HL-60 (cell line): Measurements from ENCODE around the gene C6orf163.
"Not testable (repeated sequence)": the region's sequence is repeated elsewhere in the genome, so short reads cannot be mapped to it uniquely, and the experiment has no call there.

Experiments used
- DNase-seq, 2 experiments: peaks; one replicate each; pipeline ENCODE4 v3.0.0-alpha.2; 2010 to 2020; ENCODE audit warnings: low read depth in 1 of 2, low spot score in 1 of 2
- H3K27ac ChIP-seq: fragments of 250-450 bp; sonication (Bioruptor Pico); replicated peaks from 2 replicates; pipeline ENCODE4 v1.5.1; 2020; ENCODE audit warnings: mild to moderate bottlenecking, moderate library complexity
- H3K27me3 ChIP-seq: fragments of 250-450 bp; sonication (Bioruptor Pico); 2 replicates; pipeline ENCODE4 v1.5.1; 2021; ENCODE audit warnings: mild to moderate bottlenecking, moderate library complexity; ENCODE audit not compliant: insufficient read depth, poor library complexity, severe bottlenecking
- H3K4me3 ChIP-seq: replicated peaks from 2 replicates; pipeline ENCODE4 v1.5.1; 2011; ENCODE audit warnings: mild to moderate bottlenecking, control low read depth, low read length; ENCODE audit not compliant: insufficient read depth
- CTCF ChIP-seq: IDR thresholded peaks from one replicate; pipeline ENCODE4 v1.5.1; 2011; ENCODE audit warnings: low read length, control low read depth, inconsistent platforms; ENCODE audit not compliant: insufficient read depth
- GABPA ChIP-seq: IDR thresholded peaks from 2 replicates; pipeline ENCODE4 v1.6.1; 2012; ENCODE audit warnings: low read depth
- POLR2AphosphoS5 ChIP-seq: IDR thresholded peaks from 2 replicates; pipeline ENCODE4 v1.6.1; 2012; ENCODE audit warnings: low read depth
- REST ChIP-seq: IDR thresholded peaks from 2 replicates; pipeline ENCODE4 v1.6.1; 2012; ENCODE audit warnings: low read depth; ENCODE audit not compliant: insufficient replicate concordance
- SPI1 ChIP-seq: IDR thresholded peaks from 2 replicates; pipeline ENCODE4 v1.6.1; 2012; ENCODE audit warnings: low read depth, mild to moderate bottlenecking, borderline replicate concordance
- long read RNA-seq: library from polyadenylated mRNA; unstranded; transcript quantifications from one replicate; pipeline ENCODE4 v2.0.0, GENCODE V29; 2020

Gene C6orf163
- long read RNA-seq, partial matches to known transcripts, result 0 of 1 reads
- long read RNA-seq, other reads (novel, unspliced or antisense), result 1 of 1 reads

- TF ChIP-seq GABPA (no peak), REST (no peak), POLR2AphosphoS5 (no peak), SPI1 (no peak), CTCF (no peak)
Measured at GRCh38 chr6:87344731-87345130, at the start of gene C6orf163. Gene C6orf163, plus strand, starts transcription at chr6:87344813. Its CDS starts 287 bp downstream, at chr6:87345100.

GRCh38 chr6:87297119-87297518, 47.5 kb upstream of the C6orf163 start:
- no peak for DNase-seq
- no peaks in the 10 kb centered on the region for H3K27me3 ChIP-seq
- TF ChIP-seq GABPA (no peak), REST (no peak), SPI1 (no peak), POLR2AphosphoS5 (no peak), CTCF (no peak)
- no peak overlapping the region for H3K4me3 ChIP-seq
- H3K27ac ChIP-seq, result no peak overlapping the region

More at GRCh38 chr6:87344731-87345130, at the start of gene C6orf163:
- no peak within 1 kb of the TSS for H3K4me3 ChIP-seq
- no peak for DNase-seq
- H3K27me3 ChIP-seq, result no peaks in the 10 kb centered on the region
- no peak within 1 kb of the TSS for H3K27ac ChIP-seq

DNA sequence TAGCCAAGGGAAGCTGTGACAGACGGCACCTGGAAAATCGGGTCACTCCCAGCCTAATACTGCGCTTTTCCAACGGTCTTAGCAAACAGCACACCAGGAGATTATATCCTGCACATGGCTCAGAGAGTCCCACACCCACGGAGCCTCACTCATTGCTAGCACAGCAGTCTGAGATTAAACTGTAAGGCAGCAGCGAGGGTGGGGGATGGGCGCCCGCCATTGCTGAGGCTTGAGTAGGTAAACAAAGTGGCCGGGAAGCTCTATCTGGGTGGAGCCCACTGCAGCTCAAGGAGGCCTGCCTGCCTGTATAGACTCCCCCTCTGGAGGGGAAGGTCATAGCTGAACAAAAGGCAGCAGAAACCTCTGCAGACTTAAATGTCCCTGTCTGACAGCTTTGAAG, 43.3 kb upstream of the C6orf163 start:
- DNase-seq, H3K4me3 ChIP-seq, H3K27me3 ChIP-seq, H3K27ac ChIP-seq: not testable (repeated sequence)

DNA sequence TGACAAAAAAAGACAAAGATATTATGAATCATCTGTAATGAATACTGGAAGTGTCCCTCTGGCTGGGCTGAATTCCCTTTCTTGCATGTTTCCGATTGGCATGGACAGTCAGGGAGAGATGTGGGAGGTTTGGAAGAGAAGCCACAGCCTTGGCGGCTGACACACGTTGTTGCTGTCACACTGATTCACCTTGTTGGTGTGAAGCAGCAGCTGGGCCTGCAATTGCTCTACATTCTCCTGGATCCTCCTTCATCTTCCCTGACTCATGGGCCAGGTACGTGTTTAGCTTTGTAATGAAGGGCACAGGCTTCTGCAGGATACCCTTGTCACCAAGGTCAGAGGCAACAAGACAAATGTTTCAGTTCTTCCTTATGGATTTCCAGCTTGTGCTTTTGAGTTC, 35.6 kb upstream of the C6orf163 start:
- Histone ChIP-seq H3K27me3 (peaks cover 9% of the 10 kb centered on the region), H3K27ac (no peak overlapping the region), H3K4me3 (no peak overlapping the region)
- TF ChIP-seq REST, result no peak
- TF ChIP-seq POLR2AphosphoS5, result no peak
- TF ChIP-seq GABPA, result no peak
- TF ChIP-seq SPI1, result no peak
- no peak for TF ChIP-seq CTCF
- no peak for DNase-seq
